Lung (tissue), 12 donors: Measurements from ENCODE around the gene PCDHGA1. TPM values are rescaled to one million over a fixed set of nuclear protein-coding genes. Genes with fewer than 3 reads are reported as not detected.
A peak's percentile ranks its signal among the peaks of the same experiment; 100 is the strongest.

Experiments
- ATAC-seq: fragments of 200-7000 bp; cut with Tn5 transposase; one replicate; pipeline ENCODE4 v1.9.1; 2020; ENCODE audit warnings: moderate number of reproducible peaks; ENCODE audit not compliant: insufficient read depth, low FRiP score
- DNase-seq, 3 donors: peaks; one replicate each; pipeline ENCODE4 v3.0.0-alpha.2; 2013 to 2017
- H3K27ac ChIP-seq, 2 donors: one replicate each; pipeline ENCODE4 v1.5.1; 2013; ENCODE audit warnings: mild to moderate bottlenecking in 2 of 2, moderate library complexity in 2 of 2, control low read depth in 1 of 2, inconsistent platforms in 1 of 2, low read depth in 1 of 2, low read length in 1 of 2
- H3K27me3 ChIP-seq, 3 donors: one replicate each; pipeline ENCODE4 v1.5.1; 2013; ENCODE audit warnings: low read length in 2 of 3; ENCODE audit not compliant: control insufficient read depth in 3 of 3, insufficient read depth in 3 of 3
- H3K36me3 ChIP-seq, 4 donors: one replicate each; pipeline ENCODE4 v1.5.1; 2013; ENCODE audit warnings: low read length in 4 of 4, mild to moderate bottlenecking in 1 of 4, moderate library complexity in 1 of 4; ENCODE audit not compliant: control insufficient read depth in 4 of 4, insufficient read depth in 4 of 4
- H3K4me1 ChIP-seq, 5 donors: one replicate each; pipeline ENCODE4 v1.5.1; 2013; ENCODE audit warnings: low read length in 5 of 5, mild to moderate bottlenecking in 2 of 5, moderate library complexity in 1 of 5; ENCODE audit not compliant: control insufficient read depth in 5 of 5, insufficient read depth in 5 of 5
- H3K4me3 ChIP-seq: one replicate; pipeline ENCODE4 v1.5.1; 2013; ENCODE audit warnings: mild to moderate bottlenecking, control low read depth, moderate library complexity
- H3K9ac ChIP-seq, 2 donors: one replicate each; pipeline ENCODE4 v1.5.1; 2013; ENCODE audit warnings: low read length in 2 of 2, control low read depth in 1 of 2; ENCODE audit not compliant: insufficient read depth in 1 of 2
- H3K9me3 ChIP-seq, 4 donors: one replicate each; pipeline ENCODE4 v1.5.1; 2013; ENCODE audit warnings: low read length in 3 of 4, mild to moderate bottlenecking in 1 of 4, moderate library complexity in 1 of 4; ENCODE audit not compliant: control insufficient read depth in 4 of 4, insufficient read depth in 3 of 4
- WGBS, 2 donors: extraction: QIAGEN DNeasy Blood & Tissue Kit; methylation state at CpG; one replicate each; pipeline ENCODE4 v1.1.7; 2013; 5-methylcytosine and 5-hydroxymethylcytosine counted together
- polyA plus RNA-seq, 2 donors: library from polyadenylated mRNA; stranded (reverse); fragments of 200-250 nt; gene quantifications; one replicate each; pipeline ENCODE4 v1.2.1, GENCODE V29; 2013
- total RNA-seq, 2 donors: library from RNA; depleted of rRNA in 1 of 2; stranded (reverse); fragments of >200 nt in 1 of 2; gene quantifications; one replicate each; pipeline ENCODE4 v1.2.1, GENCODE V29; 2014 to 2021
- TF ChIP-seq, protein P1 (sequence below): IDR thresholded peaks from 2 replicates; pipeline ENCODE4 v1.5.1; 2012; ENCODE audit warnings: mild to moderate bottlenecking; ENCODE audit errors: control extremely low read depth, extremely low read depth
- donor health status: control.
- donor health status: control.
- donor health status: Bipolar disorder and iron deficiency.
- donor health status: healthy.
- donor health status: DM: yes; HTN: yes; CAD: no.

PCDHGA1 gene
- total and polyA plus RNA-seq, 4 donors, result 0.15 to 0.71 (median 0.36) TPM

- H3K9ac ChIP-seq, result peak overlapping the region in 1 of 2 donors; percentile 99
- peaks cover 0 to 9% (median 5%) of the 10 kb centered on the region in 4 donors for H3K36me3 ChIP-seq
- H3K4me3 ChIP-seq, result peak overlapping the region; percentile 52
- H3K9me3 ChIP-seq, result peaks cover 0 to 5% (median 0%) of the 10 kb centered on the region in 4 donors
- ATAC-seq (no peak), DNase-seq (peak; percentile 42 to 78 (median 74))
- H3K27ac ChIP-seq, result peak overlapping the region in 1 of 2 donors; percentile 1
- 34 to 35% methylated on average over 20 of the region's 20 CpGs for WGBS, 2 donors
- peaks cover 3 to 61% (median 18%) of the 10 kb centered on the region in 5 donors for H3K4me1 ChIP-seq
- TF ChIP-seq, protein P1, sequence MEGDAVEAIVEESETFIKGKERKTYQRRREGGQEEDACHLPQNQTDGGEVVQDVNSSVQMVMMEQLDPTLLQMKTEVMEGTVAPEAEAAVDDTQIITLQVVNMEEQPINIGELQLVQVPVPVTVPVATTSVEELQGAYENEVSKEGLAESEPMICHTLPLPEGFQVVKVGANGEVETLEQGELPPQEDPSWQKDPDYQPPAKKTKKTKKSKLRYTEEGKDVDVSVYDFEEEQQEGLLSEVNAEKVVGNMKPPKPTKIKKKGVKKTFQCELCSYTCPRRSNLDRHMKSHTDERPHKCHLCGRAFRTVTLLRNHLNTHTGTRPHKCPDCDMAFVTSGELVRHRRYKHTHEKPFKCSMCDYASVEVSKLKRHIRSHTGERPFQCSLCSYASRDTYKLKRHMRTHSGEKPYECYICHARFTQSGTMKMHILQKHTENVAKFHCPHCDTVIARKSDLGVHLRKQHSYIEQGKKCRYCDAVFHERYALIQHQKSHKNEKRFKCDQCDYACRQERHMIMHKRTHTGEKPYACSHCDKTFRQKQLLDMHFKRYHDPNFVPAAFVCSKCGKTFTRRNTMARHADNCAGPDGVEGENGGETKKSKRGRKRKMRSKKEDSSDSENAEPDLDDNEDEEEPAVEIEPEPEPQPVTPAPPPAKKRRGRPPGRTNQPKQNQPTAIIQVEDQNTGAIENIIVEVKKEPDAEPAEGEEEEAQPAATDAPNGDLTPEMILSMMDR, result no peak
- H3K27me3 ChIP-seq, result peaks cover 0 to 13% (median 0%) of the 10 kb centered on the region in 3 donors
Observed at GRCh38 chr5:141478321-141478945, 148.1 kb downstream of the PCDHGA1 start.

GRCh38 chr5:141479776-141480175, 149.5 kb downstream of the PCDHGA1 start:
- Histone ChIP-seq H3K27me3 (peaks cover 0 to 23% (median 0%) of the 10 kb centered on the region in 3 donors), H3K4me1 (peaks cover 8 to 73% (median 19%) of the 10 kb centered on the region in 5 donors), H3K27ac (no peak overlapping the region), H3K4me3 (no peak overlapping the region), H3K9me3 (peaks cover 0 to 5% (median 0%) of the 10 kb centered on the region in 4 donors), H3K36me3 (peaks cover 0 to 9% (median 5%) of the 10 kb centered on the region in 4 donors), H3K9ac (no peak overlapping the region)
- no peak for ATAC-seq
- TF ChIP-seq, protein P1, result no peak
- DNase-seq, result no peak

GRCh38 chr5:141483902-141484301, 153.6 kb downstream of the PCDHGA1 start:
- DNase-seq, result no peak
- WGBS, 2 donors, result 48 to 53% methylated on average over 3 of the region's 3 CpGs
- peaks cover 0 to 34% (median 0%) of the 10 kb centered on the region in 3 donors for H3K27me3 ChIP-seq
- TF ChIP-seq, protein P1, result no peak
- peaks cover 0 to 16% (median 0%) of the 10 kb centered on the region in 4 donors for H3K9me3 ChIP-seq
- H3K36me3 ChIP-seq, result peaks cover 0 to 20% (median 12%) of the 10 kb centered on the region in 4 donors
- no peak overlapping the region for H3K27ac ChIP-seq
- H3K9ac ChIP-seq, result no peak overlapping the region
- H3K4me3 ChIP-seq, result no peak overlapping the region
- H3K4me1 ChIP-seq, result peaks cover 3 to 53% (median 16%) of the 10 kb centered on the region in 5 donors
- no peak for ATAC-seq

DNA sequence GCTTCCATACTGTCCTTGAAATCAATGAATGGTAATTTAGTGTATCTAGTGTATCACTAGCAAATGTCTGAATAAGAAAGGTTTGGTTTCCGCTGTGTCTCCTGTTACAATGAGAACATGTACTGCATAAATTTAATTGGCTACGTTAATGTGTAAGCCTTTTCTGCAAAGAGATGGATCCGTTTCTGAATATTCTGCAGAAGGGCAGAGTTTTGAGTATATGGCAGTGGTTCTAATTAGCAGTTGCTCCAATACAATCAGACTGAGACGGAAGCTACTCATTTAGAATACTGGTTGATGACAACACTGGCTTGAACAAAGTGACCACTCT, 154.0 kb downstream of the PCDHGA1 start:
- DNase-seq (no peak), ATAC-seq (no peak)
- peaks cover 0 to 20% (median 14%) of the 10 kb centered on the region in 4 donors for H3K36me3 ChIP-seq
- TF ChIP-seq, protein P1, result no peak
- H3K27ac ChIP-seq, result no peak overlapping the region
- H3K9me3 ChIP-seq, result peaks cover 0 to 15% (median 0%) of the 10 kb centered on the region in 4 donors
- 25 to 29% methylated on average over 4 of the region's 4 CpGs for WGBS, 2 donors
- peaks cover 3 to 50% (median 16%) of the 10 kb centered on the region in 5 donors for H3K4me1 ChIP-seq
- H3K27me3 ChIP-seq, result peaks cover 0 to 34% (median 0%) of the 10 kb centered on the region in 3 donors
- no peak overlapping the region for H3K9ac ChIP-seq
- no peak overlapping the region for H3K4me3 ChIP-seq
